HG02981 (cell line): ENCODE measurements around the gene KCNMB3.

Source experiments
- ATAC-seq: cut with Tn5 transposase; IDR thresholded peaks from one replicate; pipeline ENCODE4 v1.9.1; 2021; ENCODE audit warnings: mild to moderate bottlenecking, moderate library complexity; ENCODE audit not compliant: unreplicated experiment

The KCNMB3 gene

GRCh38 chr3:179200790-179201189 is 50.1 kb downstream of the KCNMB3 start:
- ATAC-seq, result no peak

- ATAC-seq, result no peak
Observed at GRCh38 chr3:179196700-179197099, 54.2 kb downstream of the KCNMB3 start.

- peak; percentile 93 for ATAC-seq
Observed at GRCh38 chr3:179196098-179196497, 54.8 kb downstream of the KCNMB3 start.

DNA sequence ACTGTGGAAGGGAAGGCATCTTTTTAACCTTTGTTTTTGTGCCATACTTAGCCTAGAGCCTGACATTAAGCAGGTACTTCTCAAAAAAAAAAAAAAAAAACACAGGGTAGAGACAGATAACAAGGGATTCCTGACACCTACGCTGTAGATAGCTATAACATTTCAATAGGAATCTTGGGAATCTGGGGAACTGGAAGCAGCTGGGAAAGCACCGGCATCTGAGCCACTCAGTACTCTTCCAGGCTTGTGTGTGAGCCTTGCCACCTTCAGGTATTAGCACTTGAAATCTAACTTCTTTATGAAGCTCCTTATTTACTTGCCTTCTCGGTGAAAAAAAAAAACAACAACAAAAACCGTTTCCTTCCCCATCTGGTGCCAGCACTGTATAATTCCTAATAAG is 56.0 kb downstream of the KCNMB3 start:
- ATAC-seq, result no peak
